Testis (tissue), 2 donors: ENCODE data around the gene SLC30A9.

Source experiments
- CTCF ChIP-seq, 3 experiments: fragments of 450-650 bp in 2 of 3; fragments of 200-600 bp in 1 of 3; sonication (generic) in 1 of 3; IDR thresholded peaks; one replicate each; pipeline ENCODE4 v1.5.1; 2016 to 2019; ENCODE audit warnings: antibody characterized with exemption in 3 of 3, mild to moderate bottlenecking in 2 of 3, moderate library complexity in 1 of 3
- POLR2A ChIP-seq: fragments of 450-650 bp; IDR thresholded peaks from one replicate; pipeline ENCODE4 v1.6.1; 2017; ENCODE audit warnings: antibody characterized with exemption, mild to moderate bottlenecking, moderate library complexity

GRCh38 chr4:41967392-41967791 is 22.9 kb upstream of the SLC30A9 start:
- TF ChIP-seq CTCF (IDR thresholded peaks at IDR 0.05) (no peak), POLR2A (no peak)
